HEK293 (cell line): ENCODE data around the gene SLC30A7.
"Not testable (repeated sequence)": the region's sequence is repeated elsewhere in the genome, so short reads cannot be mapped to it uniquely, and the experiment has no call there.

Experiments used
- CTCF ChIA-PET: fragments of 350-600 bp; formaldehyde crosslinking; extraction: SDS; loops from one replicate; lab custom pipeline; 2021; ENCODE audit warnings: antibody characterized with exemption; lab: Yijun Ruan, JAX
- POLR2A ChIA-PET: fragments of 300-600 bp; formaldehyde crosslinking; extraction: SDS; loops from one replicate; lab custom pipeline; 2020; ENCODE audit warnings: antibody characterized with exemption, inconsistent platforms; lab: Yijun Ruan, JAX
- H3K27ac ChIP-seq: fragments of 200-500 bp; sonication (Bioruptor generic); 2 replicates; pipeline ENCODE4 v1.5.1; 2014; ENCODE audit warnings: low read depth, low read length, control low read depth, inconsistent platforms; ENCODE audit errors: extremely low read depth
- H3K36me3 ChIP-seq, 2 experiments: fragments of 200-500 bp in 1 of 2; sonication (Bioruptor generic) in 1 of 2; 1 replicate in 1 of 2; 2 replicates in 1 of 2; pipeline ENCODE4 v1.5.1; 2014 to 2017; ENCODE audit warnings: inconsistent platforms in 2 of 2, low read length in 2 of 2; ENCODE audit not compliant: control insufficient read depth in 2 of 2, insufficient read depth in 1 of 2
- H3K4me1 ChIP-seq: fragments of 200-500 bp; sonication (Bioruptor generic); 2 replicates; pipeline ENCODE4 v1.5.1; 2014; ENCODE audit warnings: mild to moderate bottlenecking, low read length, inconsistent platforms; ENCODE audit not compliant: control insufficient read depth, insufficient read depth
- H3K4me3 ChIP-seq: 2 replicates; pipeline ENCODE4 v1.5.1; 2011; ENCODE audit warnings: low read depth, mild to moderate bottlenecking, control low read depth, low read length, moderate library complexity
- H3K9me3 ChIP-seq: fragments of 200-500 bp; sonication (Bioruptor generic); 2 replicates; pipeline ENCODE4 v1.5.1; 2014; ENCODE audit warnings: low read depth, low read length, inconsistent platforms; ENCODE audit not compliant: control insufficient read depth, insufficient read depth
- KLF8 ChIP-seq: fragments of 450-650 bp; formaldehyde crosslinking; IDR thresholded peaks from 2 replicates; pipeline ENCODE4 v1.5.1; 2016; ENCODE audit warnings: missing biosample characterization, missing genetic modification characterization
- PRDM1 ChIP-seq: fragments of 450-650 bp; formaldehyde crosslinking; IDR thresholded peaks from 2 replicates; pipeline ENCODE4; 2016; ENCODE audit warnings: missing biosample characterization, missing genetic modification characterization
- SP7 ChIP-seq: fragments of 450-650 bp; formaldehyde crosslinking; IDR thresholded peaks from 2 replicates; pipeline ENCODE4 v1.5.1; 2016; ENCODE audit warnings: missing biosample characterization, missing genetic modification characterization
- ZNF211 ChIP-seq: fragments of 450-650 bp; formaldehyde crosslinking; IDR thresholded peaks from 2 replicates; pipeline ENCODE4 v1.5.1; 2016; ENCODE audit warnings: low read depth, missing biosample characterization, missing genetic modification characterization
- ZNF24 ChIP-seq: fragments of 450-650 bp; formaldehyde crosslinking; IDR thresholded peaks from 2 replicates; pipeline ENCODE4 v1.5.1; 2016; ENCODE audit warnings: missing biosample characterization, missing genetic modification characterization
- ZNF280C ChIP-seq: fragments of 450-650 bp; formaldehyde crosslinking; IDR thresholded peaks from 2 replicates; pipeline ENCODE4 v1.5.1; 2016; ENCODE audit warnings: missing biosample characterization, missing genetic modification characterization
- ZNF280D ChIP-seq: fragments of 450-650 bp; formaldehyde crosslinking; IDR thresholded peaks from 2 replicates; pipeline ENCODE4 v1.5.1; 2016; ENCODE audit warnings: missing biosample characterization, missing genetic modification characterization
- ZNF335 ChIP-seq: fragments of 450-650 bp; formaldehyde crosslinking; conservative IDR thresholded peaks from 2 replicates; pipeline ENCODE4 v1.5.1; 2016; ENCODE audit warnings: missing biosample characterization, missing genetic modification characterization
- ZNF416 ChIP-seq: fragments of 450-650 bp; formaldehyde crosslinking; IDR thresholded peaks from 2 replicates; pipeline ENCODE4 v1.5.1; 2016; ENCODE audit warnings: missing biosample characterization, missing genetic modification characterization
- ZNF571 ChIP-seq: fragments of 450-650 bp; formaldehyde crosslinking; IDR thresholded peaks from 2 replicates; pipeline ENCODE4 v1.5.0; 2017; ENCODE audit warnings: missing biosample characterization, missing genetic modification characterization
- ZNF580 ChIP-seq: fragments of 450-650 bp; formaldehyde crosslinking; IDR thresholded peaks from 2 replicates; pipeline ENCODE4 v1.5.1; 2016; ENCODE audit warnings: missing biosample characterization, missing genetic modification characterization
- ZNF585B ChIP-seq: fragments of 450-650 bp; formaldehyde crosslinking; IDR thresholded peaks from 2 replicates; pipeline ENCODE4 v1.5.1; 2016; ENCODE audit warnings: missing biosample characterization, missing genetic modification characterization
- ZNF610 ChIP-seq: fragments of 450-650 bp; formaldehyde crosslinking; IDR thresholded peaks from 2 replicates; pipeline ENCODE4 v1.5.1; 2016; ENCODE audit warnings: missing biosample characterization, missing genetic modification characterization, borderline replicate concordance
- ZNF626 ChIP-seq: fragments of 450-650 bp; sonication (Bioruptor Pico); formaldehyde crosslinking; IDR thresholded peaks from 2 replicates; pipeline ENCODE4 v1.5.1; 2018; ENCODE audit warnings: missing biosample characterization, missing genetic modification characterization, inconsistent platforms
- TF ChIP-seq, protein P1 (sequence below): fragments of 450-650 bp; formaldehyde crosslinking; IDR thresholded peaks from 2 replicates; pipeline ENCODE4 v1.5.1; 2016; ENCODE audit warnings: missing biosample characterization, missing genetic modification characterization
- TF ChIP-seq, protein P2 (sequence below): fragments of 450-650 bp; formaldehyde crosslinking; IDR thresholded peaks from 2 replicates; pipeline ENCODE4 v1.5.1; 2017; ENCODE audit warnings: missing biosample characterization, missing genetic modification characterization
- TF ChIP-seq, protein P3 (sequence below): fragments of 450-650 bp; formaldehyde crosslinking; conservative IDR thresholded peaks from 2 replicates; pipeline ENCODE4 v1.5.1; 2016; ENCODE audit warnings: low read depth, missing biosample characterization, missing genetic modification characterization

SLC30A7 gene

GRCh38 chr1:100883963-100884362, 11.9 kb upstream of the SLC30A7 start (continued):
- TF ChIP-seq ZNF280C (tag by site-specific recombination) (no peak), ZNF416 (tag by site-specific recombination) (no peak), KLF8 (tag by site-specific recombination) (no peak), ZNF211 (tag by site-specific recombination) (no peak), PRDM1 (tag by site-specific recombination) (peak; percentile 69), ZNF580 (tag by site-specific recombination) (no peak), ZNF280D (tag by site-specific recombination) (no peak), ZNF24 (tag by site-specific recombination) (0 out of 2 replicates have a peak, but pooled peaks have one; percentile 24), SP7 (peak; percentile 92), ZNF571 (no peak), ZNF335 (tag by site-specific recombination) (0 out of 2 replicates have a peak, but pooled peaks have one; percentile 12)
- TF ChIP-seq, protein P1, sequence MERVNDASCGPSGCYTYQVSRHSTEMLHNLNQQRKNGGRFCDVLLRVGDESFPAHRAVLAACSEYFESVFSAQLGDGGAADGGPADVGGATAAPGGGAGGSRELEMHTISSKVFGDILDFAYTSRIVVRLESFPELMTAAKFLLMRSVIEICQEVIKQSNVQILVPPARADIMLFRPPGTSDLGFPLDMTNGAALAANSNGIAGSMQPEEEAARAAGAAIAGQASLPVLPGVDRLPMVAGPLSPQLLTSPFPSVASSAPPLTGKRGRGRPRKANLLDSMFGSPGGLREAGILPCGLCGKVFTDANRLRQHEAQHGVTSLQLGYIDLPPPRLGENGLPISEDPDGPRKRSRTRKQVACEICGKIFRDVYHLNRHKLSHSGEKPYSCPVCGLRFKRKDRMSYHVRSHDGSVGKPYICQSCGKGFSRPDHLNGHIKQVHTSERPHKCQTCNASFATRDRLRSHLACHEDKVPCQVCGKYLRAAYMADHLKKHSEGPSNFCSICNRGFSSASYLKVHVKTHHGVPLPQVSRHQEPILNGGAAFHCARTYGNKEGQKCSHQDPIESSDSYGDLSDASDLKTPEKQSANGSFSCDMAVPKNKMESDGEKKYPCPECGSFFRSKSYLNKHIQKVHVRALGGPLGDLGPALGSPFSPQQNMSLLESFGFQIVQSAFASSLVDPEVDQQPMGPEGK (tag by site-specific recombination), result no peak
- TF ChIP-seq, protein P2, sequence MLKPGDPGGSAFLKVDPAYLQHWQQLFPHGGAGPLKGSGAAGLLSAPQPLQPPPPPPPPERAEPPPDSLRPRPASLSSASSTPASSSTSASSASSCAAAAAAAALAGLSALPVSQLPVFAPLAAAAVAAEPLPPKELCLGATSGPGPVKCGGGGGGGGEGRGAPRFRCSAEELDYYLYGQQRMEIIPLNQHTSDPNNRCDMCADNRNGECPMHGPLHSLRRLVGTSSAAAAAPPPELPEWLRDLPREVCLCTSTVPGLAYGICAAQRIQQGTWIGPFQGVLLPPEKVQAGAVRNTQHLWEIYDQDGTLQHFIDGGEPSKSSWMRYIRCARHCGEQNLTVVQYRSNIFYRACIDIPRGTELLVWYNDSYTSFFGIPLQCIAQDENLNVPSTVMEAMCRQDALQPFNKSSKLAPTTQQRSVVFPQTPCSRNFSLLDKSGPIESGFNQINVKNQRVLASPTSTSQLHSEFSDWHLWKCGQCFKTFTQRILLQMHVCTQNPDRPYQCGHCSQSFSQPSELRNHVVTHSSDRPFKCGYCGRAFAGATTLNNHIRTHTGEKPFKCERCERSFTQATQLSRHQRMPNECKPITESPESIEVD (tag by site-specific recombination), result peak; percentile 42; the same call in 1 of the 2 replicates

GRCh38 chr1:100889007-100889406, 6.9 kb upstream of the SLC30A7 start:
- CTCF ChIA-PET, H3K27ac ChIP-seq, H3K4me1 ChIP-seq, POLR2A ChIA-PET, H3K4me3 ChIP-seq, H3K9me3 ChIP-seq: not testable (repeated sequence)
- peaks cover 0 to 10% of the 10 kb centered on the region in 2 experiments; a peak in 1 of 3 replicates for H3K36me3 ChIP-seq

GRCh38 chr1:100889869-100890482, 5.9 kb upstream of the SLC30A7 start:
- H3K4me3 ChIP-seq, H3K27ac ChIP-seq, POLR2A ChIA-PET, H3K4me1 ChIP-seq, H3K9me3 ChIP-seq: not testable (repeated sequence)
- peaks cover 0 to 10% of the 10 kb centered on the region in 2 experiments; a peak in 1 of 3 replicates for H3K36me3 ChIP-seq
- CTCF ChIA-PET, result interaction anchor here (0.5 kb wide), 1 partner anchor 572 kb away, joined by 4 read pairs; no protein-coding TSS in a partner anchor
- TF ChIP-seq ZNF610 (tag by site-specific recombination), result peak; percentile 48; the same call in 1 of the 2 replicates
- peak; percentile 84 for TF ChIP-seq ZNF626 (tag by site-specific recombination)
- TF ChIP-seq, protein P3, sequence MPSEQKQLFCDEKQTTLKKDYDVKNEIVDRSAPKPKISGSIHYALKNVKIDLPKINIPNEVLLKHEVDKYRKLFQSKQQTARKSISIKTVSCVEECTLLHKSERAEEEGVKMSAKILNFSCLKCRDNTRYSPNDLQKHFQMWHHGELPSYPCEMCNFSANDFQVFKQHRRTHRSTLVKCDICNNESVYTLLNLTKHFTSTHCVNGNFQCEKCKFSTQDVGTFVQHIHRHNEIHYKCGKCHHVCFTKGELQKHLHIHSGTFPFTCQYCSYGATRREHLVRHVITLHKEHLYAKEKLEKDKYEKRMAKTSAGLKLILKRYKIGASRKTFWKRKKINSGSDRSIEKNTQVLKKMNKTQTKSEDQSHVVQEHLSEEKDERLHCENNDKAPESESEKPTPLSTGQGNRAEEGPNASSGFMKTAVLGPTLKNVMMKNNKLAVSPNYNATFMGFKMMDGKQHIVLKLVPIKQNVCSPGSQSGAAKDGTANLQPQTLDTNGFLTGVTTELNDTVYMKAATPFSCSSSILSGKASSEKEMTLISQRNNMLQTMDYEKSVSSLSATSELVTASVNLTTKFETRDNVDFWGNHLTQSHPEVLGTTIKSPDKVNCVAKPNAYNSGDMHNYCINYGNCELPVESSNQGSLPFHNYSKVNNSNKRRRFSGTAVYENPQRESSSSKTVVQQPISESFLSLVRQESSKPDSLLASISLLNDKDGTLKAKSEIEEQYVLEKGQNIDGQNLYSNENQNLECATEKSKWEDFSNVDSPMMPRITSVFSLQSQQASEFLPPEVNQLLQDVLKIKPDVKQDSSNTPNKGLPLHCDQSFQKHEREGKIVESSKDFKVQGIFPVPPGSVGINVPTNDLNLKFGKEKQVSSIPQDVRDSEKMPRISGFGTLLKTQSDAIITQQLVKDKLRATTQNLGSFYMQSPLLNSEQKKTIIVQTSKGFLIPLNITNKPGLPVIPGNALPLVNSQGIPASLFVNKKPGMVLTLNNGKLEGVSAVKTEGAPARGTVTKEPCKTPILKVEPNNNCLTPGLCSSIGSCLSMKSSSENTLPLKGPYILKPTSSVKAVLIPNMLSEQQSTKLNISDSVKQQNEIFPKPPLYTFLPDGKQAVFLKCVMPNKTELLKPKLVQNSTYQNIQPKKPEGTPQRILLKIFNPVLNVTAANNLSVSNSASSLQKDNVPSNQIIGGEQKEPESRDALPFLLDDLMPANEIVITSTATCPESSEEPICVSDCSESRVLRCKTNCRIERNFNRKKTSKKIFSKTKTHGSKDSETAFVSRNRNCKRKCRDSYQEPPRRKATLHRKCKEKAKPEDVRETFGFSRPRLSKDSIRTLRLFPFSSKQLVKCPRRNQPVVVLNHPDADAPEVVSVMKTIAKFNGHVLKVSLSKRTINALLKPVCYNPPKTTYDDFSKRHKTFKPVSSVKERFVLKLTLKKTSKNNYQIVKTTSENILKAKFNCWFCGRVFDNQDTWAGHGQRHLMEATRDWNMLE (tag by site-specific recombination), result 0 out of 2 replicates have a peak, but pooled peaks have one; percentile 34
- peak; percentile 93 for TF ChIP-seq ZNF585B
